H9 (cell line): ENCODE results near the gene LRP1B. TPM values are rescaled to one million over a fixed set of nuclear protein-coding genes. Genes with fewer than 3 reads are reported as not detected.

Experiments
- DNase-seq: peaks from one replicate; pipeline ENCODE4 v3.0.0-alpha.2; 2017
- H2AFZ ChIP-seq: one replicate; pipeline ENCODE4 v1.6.1; 2013; ENCODE audit warnings: mild to moderate bottlenecking, low read length, control low read depth, moderate library complexity
- H2AK5ac ChIP-seq: 2 replicates; pipeline ENCODE4 v1.6.1; 2013; ENCODE audit warnings: low read length, control low read depth, mixed read lengths; ENCODE audit not compliant: insufficient read length
- H2BK120ac ChIP-seq: one replicate; pipeline ENCODE4 v1.6.1; 2013; ENCODE audit warnings: low read depth, mild to moderate bottlenecking, low read length, control low read depth, inconsistent platforms; ENCODE audit not compliant: poor library complexity, severe bottlenecking
- H2BK12ac ChIP-seq: 2 replicates; pipeline ENCODE4 v1.6.1; 2013; ENCODE audit warnings: low read length, control low read depth, mixed read lengths, low read depth; ENCODE audit not compliant: insufficient read length
- H2BK15ac ChIP-seq: 2 replicates; pipeline ENCODE4 v1.6.1; 2013; ENCODE audit warnings: low read depth, low read length, control low read depth
- H2BK20ac ChIP-seq: one replicate; pipeline ENCODE4 v1.6.1; 2013; ENCODE audit warnings: low read depth, mild to moderate bottlenecking, low read length, control low read depth, inconsistent platforms; ENCODE audit not compliant: poor library complexity, severe bottlenecking
- H2BK5ac ChIP-seq: 2 replicates; pipeline ENCODE4 v1.6.1; 2013; ENCODE audit warnings: low read length, control low read depth, mixed read lengths; ENCODE audit not compliant: insufficient read length
- H3K14ac ChIP-seq: 2 replicates; pipeline ENCODE4 v1.6.1; 2013; ENCODE audit warnings: low read length, control low read depth; ENCODE audit not compliant: insufficient read depth
- H3K18ac ChIP-seq: 2 replicates; pipeline ENCODE4 v1.6.1; 2013; ENCODE audit warnings: low read depth, mild to moderate bottlenecking, mixed read lengths, low read length, control low read depth; ENCODE audit not compliant: insufficient read length
- H3K23ac ChIP-seq: 2 replicates; pipeline ENCODE4 v1.6.1; 2013; ENCODE audit warnings: low read length, control low read depth, mixed read lengths, low read depth; ENCODE audit not compliant: insufficient read length
- H3K23me2 ChIP-seq: 2 replicates; pipeline ENCODE4 v1.6.1; 2013; ENCODE audit warnings: low read depth, mild to moderate bottlenecking, mixed read lengths, low read length, control low read depth; ENCODE audit not compliant: insufficient read length, poor library complexity, severe bottlenecking
- H3K27ac ChIP-seq: 2 replicates; pipeline ENCODE4 v1.5.1; 2013; ENCODE audit warnings: low read length, control low read depth, mixed read lengths, low read depth; ENCODE audit not compliant: insufficient read length
- H3K27me3 ChIP-seq: 2 replicates; pipeline ENCODE4 v1.6.1; 2013; ENCODE audit warnings: low read length, control low read depth, inconsistent platforms; ENCODE audit not compliant: insufficient read depth
- H3K4ac ChIP-seq: 2 replicates; pipeline ENCODE4 v1.6.1; 2013; ENCODE audit warnings: low read depth, mild to moderate bottlenecking, control low read depth, inconsistent platforms, low read length, moderate library complexity
- H3K4me1 ChIP-seq: 2 replicates; pipeline ENCODE4 v1.6.1; 2013; ENCODE audit warnings: low read length, control low read depth, inconsistent platforms; ENCODE audit not compliant: insufficient read depth
- H3K4me2 ChIP-seq: 2 replicates; pipeline ENCODE4 v1.6.1; 2013; ENCODE audit warnings: low read length, control low read depth, mixed read lengths; ENCODE audit not compliant: insufficient read length, insufficient read depth
- H3K56ac ChIP-seq: 2 replicates; pipeline ENCODE4 v1.6.1; 2013; ENCODE audit warnings: low read depth, mild to moderate bottlenecking, mixed read lengths, low read length, control low read depth; ENCODE audit not compliant: insufficient read length
- H3K79me1 ChIP-seq: 2 replicates; pipeline ENCODE4 v1.6.1; 2013; ENCODE audit warnings: low read depth, mild to moderate bottlenecking, moderate library complexity, low read length, control low read depth, inconsistent platforms; ENCODE audit not compliant: insufficient read depth, poor library complexity, severe bottlenecking
- H3K79me2 ChIP-seq: 2 replicates; pipeline ENCODE4 v1.6.1; 2013; ENCODE audit warnings: low read length, control low read depth, inconsistent platforms; ENCODE audit not compliant: insufficient read depth
- H3K9ac ChIP-seq: 2 replicates; pipeline ENCODE4 v1.6.1; 2013; ENCODE audit warnings: low read length, control low read depth, mixed read lengths; ENCODE audit not compliant: insufficient read length; ENCODE audit errors: extremely low read depth
- H3K9me3 ChIP-seq: one replicate; pipeline ENCODE4 v1.6.1; 2013; ENCODE audit warnings: low read depth, low read length, inconsistent platforms; ENCODE audit not compliant: control insufficient read depth
- H3T11ph ChIP-seq: one replicate; pipeline ENCODE4 v1.6.1; 2013; ENCODE audit warnings: mild to moderate bottlenecking, low read length, control low read depth, inconsistent platforms
- H4K20me1 ChIP-seq: one replicate; pipeline ENCODE4 v1.6.1; 2013; ENCODE audit not compliant: control insufficient read depth, insufficient read length, insufficient read depth
- H4K5ac ChIP-seq: 2 replicates; pipeline ENCODE4 v1.6.1; 2013; ENCODE audit warnings: low read depth, mild to moderate bottlenecking, mixed read lengths, low read length, control low read depth; ENCODE audit not compliant: insufficient read length
- H4K8ac ChIP-seq: replicated peaks from 2 replicates; pipeline ENCODE4 v1.6.1; 2013; ENCODE audit warnings: low read length, control low read depth, mixed read lengths, low read depth; ENCODE audit not compliant: insufficient read length
- H4K91ac ChIP-seq: 2 replicates; pipeline ENCODE4 v1.6.1; 2013; ENCODE audit warnings: low read depth, mild to moderate bottlenecking, moderate library complexity, mixed read lengths, low read length, control low read depth; ENCODE audit not compliant: insufficient read length
- H3K27ac Mint-ChIP-seq, 3 experiments: 2 replicates in 2 of 3; 3 replicates in 1 of 3; pipeline ENCODE4 v1.8.0; 2020 to 2021; ENCODE audit warnings: mixed read lengths in 3 of 3, mild to moderate bottlenecking in 1 of 3, moderate library complexity in 1 of 3
- H3K27me3 Mint-ChIP-seq: 2 replicates; pipeline ENCODE4 v1.8.0; 2021; ENCODE audit warnings: low read depth, mild to moderate bottlenecking, moderate library complexity, mixed read lengths
- H3K36me3 Mint-ChIP-seq, 3 experiments: 2 replicates in 2 of 3; 3 replicates in 1 of 3; pipeline ENCODE4 v1.8.0; 2020 to 2021; ENCODE audit warnings: low read depth in 3 of 3, mixed read lengths in 3 of 3; ENCODE audit not compliant: insufficient read depth in 1 of 3
- H3K4me1 Mint-ChIP-seq, 2 experiments: 2 replicates each; pipeline ENCODE4 v1.8.0; 2020; ENCODE audit warnings: mixed read lengths in 2 of 2
- H3K4me3 Mint-ChIP-seq, 2 experiments: 2 replicates in 1 of 2; 3 replicates in 1 of 2; pipeline ENCODE4 v1.8.0; 2020 to 2021; ENCODE audit warnings: mild to moderate bottlenecking in 2 of 2, mixed read lengths in 2 of 2, moderate library complexity in 1 of 2
- H3K9me3 Mint-ChIP-seq, 2 experiments: 2 replicates in 1 of 2; 3 replicates in 1 of 2; pipeline ENCODE4 v1.8.0; 2020; ENCODE audit warnings: mild to moderate bottlenecking in 2 of 2, mixed read lengths in 2 of 2, moderate library complexity in 1 of 2
- CTCF ChIP-seq: fragments of 200-600 bp; sonication (generic); conservative IDR thresholded peaks from 3 replicates; pipeline ENCODE4 v1.8.0; 2021; ENCODE audit warnings: antibody characterized with exemption, mild to moderate bottlenecking
- WGBS: extraction: QIAGEN DNeasy Blood & Tissue Kit; methylation state at CpG from one replicate; pipeline ENCODE4 v1.1.7; 2013; ENCODE audit warnings: missing lambda C conversion rate, low lambda C conversion rate, mixed read lengths; ENCODE audit not compliant: insufficient read length; ENCODE audit errors: extremely low coverage; 5-methylcytosine and 5-hydroxymethylcytosine counted together
- total RNA-seq: library from RNA; stranded (reverse); gene quantifications from 2 replicates; pipeline ENCODE4 v1.2.1, GENCODE V29; 2021

LRP1B gene
- total RNA-seq, 1 experiment from 2014 or later = not detected

GRCh38 chr2:141560723-141561122 lies 570.1 kb downstream of the LRP1B start:
- Histone ChIP-seq H3K9me3 (no peaks in the 10 kb centered on the region), H3K79me2 (no peaks in the 10 kb centered on the region), H3K27ac (no peak overlapping the region), H2BK15ac (no peak overlapping the region), H4K91ac (no peak overlapping the region), H3K4ac (no peak overlapping the region), H3K27me3 (no peaks in the 10 kb centered on the region), H4K8ac (no peak overlapping the region), H3K4me2 (no peak overlapping the region), H3K4me1 (no peaks in the 10 kb centered on the region; the same call in 1 of the 2 replicates), H3K14ac (no peak overlapping the region), H2BK120ac (no peak overlapping the region), H4K20me1 (no peaks in the 10 kb centered on the region), H3K56ac (no peak overlapping the region), H3K23me2 (no peaks in the 10 kb centered on the region), H3K9ac (no peak overlapping the region), H2BK12ac (no peak overlapping the region), H3T11ph (no peak overlapping the region), H2BK5ac (no peak overlapping the region), H4K5ac (no peak overlapping the region), H2AFZ (no peak overlapping the region), H2BK20ac (no peak overlapping the region), H2AK5ac (no peak overlapping the region), H3K18ac (no peak overlapping the region), H3K79me1 (no peaks in the 10 kb centered on the region), H3K23ac (no peak overlapping the region)
- no peaks in the 10 kb centered on the region for H3K36me3 Mint-ChIP-seq
- no peak overlapping the region for H3K27ac Mint-ChIP-seq
- no CpG with 5 or more reads among the region's 1 CpG for WGBS
- no peak overlapping the region for H3K4me3 Mint-ChIP-seq
- H3K27me3 Mint-ChIP-seq = no peaks in the 10 kb centered on the region
- H3K9me3 Mint-ChIP-seq = no peaks in the 10 kb centered on the region
- TF ChIP-seq CTCF = no peak
- H3K4me1 Mint-ChIP-seq = peaks cover 7 to 12% of the 10 kb centered on the region in 2 experiments
- no peak for DNase-seq
